GM06990 (cell line): ENCODE data around the gene UBR7.

ENCODE experiments used
- DNase-seq: peaks from one replicate; pipeline ENCODE4 v3.0.0-alpha.2; 2011; ENCODE audit not compliant: insufficient read length; ENCODE audit errors: extremely low read depth
- H3K27me3 ChIP-seq: replicated peaks from 2 replicates; pipeline ENCODE4 v1.6.0; 2011; ENCODE audit warnings: low read length; ENCODE audit not compliant: control insufficient read depth, insufficient read depth
- H3K36me3 ChIP-seq: 2 replicates; pipeline ENCODE4 v1.5.1; 2011; ENCODE audit warnings: low read length; ENCODE audit not compliant: control insufficient read depth, insufficient read depth
- H3K4me3 ChIP-seq: replicated peaks from 2 replicates; pipeline ENCODE4 v1.5.1; 2011; ENCODE audit warnings: low read depth, mild to moderate bottlenecking, control low read depth, low read length
- CTCF ChIP-seq: IDR thresholded peaks from 2 replicates; pipeline ENCODE4 v1.5.1; 2011; ENCODE audit warnings: low read length, control low read depth, mild to moderate bottlenecking, inconsistent platforms; ENCODE audit not compliant: insufficient read depth, poor library complexity, severe bottlenecking

The UBR7 gene

DNA sequence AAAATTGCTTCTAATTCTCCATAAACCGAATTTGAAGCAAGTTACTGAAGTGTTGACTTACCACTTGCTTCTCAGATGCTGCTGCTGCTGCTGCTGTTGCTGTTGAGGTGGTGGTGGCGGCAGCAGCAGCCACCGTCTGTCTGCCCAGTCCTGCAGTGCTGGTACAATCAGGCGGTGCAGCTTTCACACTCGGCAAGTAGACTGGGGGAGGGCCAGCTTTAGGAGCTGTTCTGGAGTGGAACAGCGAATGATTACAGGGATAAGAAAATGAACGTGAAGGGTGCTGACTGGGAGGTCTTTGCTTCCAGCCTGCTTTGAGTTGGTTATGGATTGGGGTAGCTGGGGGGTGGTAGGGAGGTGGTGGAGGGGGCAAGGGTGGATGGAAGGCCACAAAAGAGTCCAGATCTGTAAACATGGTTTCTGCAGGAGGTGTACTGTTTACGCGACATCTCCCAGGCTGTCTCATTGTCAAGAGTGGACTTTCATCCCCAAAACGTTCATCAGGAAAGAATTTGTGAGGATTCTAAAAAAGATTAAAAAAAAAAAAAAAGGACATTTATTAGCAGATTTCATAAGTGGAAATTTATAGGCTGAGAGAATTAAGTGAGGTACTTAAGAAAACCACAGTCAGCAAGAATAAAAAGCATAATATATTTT is 38.8 kb downstream of the UBR7 start:
- DNase-seq, result no peak
- H3K36me3 ChIP-seq, result peaks cover 18% of the 10 kb centered on the region

DNA sequence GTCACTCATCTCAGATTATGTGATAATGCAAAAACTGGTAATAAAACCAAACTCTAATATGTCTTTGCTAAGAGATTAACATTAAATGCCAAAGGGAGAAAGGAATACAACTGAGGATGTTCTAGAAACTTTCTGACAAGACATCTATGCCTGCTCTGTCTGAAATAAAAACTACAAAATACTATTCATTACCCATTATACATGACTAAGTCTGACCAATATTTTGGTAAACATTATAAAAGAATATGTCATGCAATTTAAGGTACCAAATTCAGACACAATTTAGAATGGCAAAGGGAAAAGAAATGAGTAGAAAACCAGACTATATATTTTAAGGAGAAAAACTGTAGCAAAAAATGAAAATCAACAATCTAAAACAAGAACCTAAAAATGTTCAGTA is 39.5 kb downstream of the UBR7 start:
- Histone ChIP-seq H3K36me3 (peaks cover 17% of the 10 kb centered on the region), H3K27me3 (no peaks in the 10 kb centered on the region), H3K4me3 (no peak overlapping the region)
- no peak for DNase-seq
- no peak for TF ChIP-seq CTCF

More for the DNA sequence above, 38.8 kb downstream of the UBR7 start:
- H3K4me3 ChIP-seq, result no peak overlapping the region
- H3K27me3 ChIP-seq, result no peaks in the 10 kb centered on the region
- TF ChIP-seq CTCF, result no peak

DNA sequence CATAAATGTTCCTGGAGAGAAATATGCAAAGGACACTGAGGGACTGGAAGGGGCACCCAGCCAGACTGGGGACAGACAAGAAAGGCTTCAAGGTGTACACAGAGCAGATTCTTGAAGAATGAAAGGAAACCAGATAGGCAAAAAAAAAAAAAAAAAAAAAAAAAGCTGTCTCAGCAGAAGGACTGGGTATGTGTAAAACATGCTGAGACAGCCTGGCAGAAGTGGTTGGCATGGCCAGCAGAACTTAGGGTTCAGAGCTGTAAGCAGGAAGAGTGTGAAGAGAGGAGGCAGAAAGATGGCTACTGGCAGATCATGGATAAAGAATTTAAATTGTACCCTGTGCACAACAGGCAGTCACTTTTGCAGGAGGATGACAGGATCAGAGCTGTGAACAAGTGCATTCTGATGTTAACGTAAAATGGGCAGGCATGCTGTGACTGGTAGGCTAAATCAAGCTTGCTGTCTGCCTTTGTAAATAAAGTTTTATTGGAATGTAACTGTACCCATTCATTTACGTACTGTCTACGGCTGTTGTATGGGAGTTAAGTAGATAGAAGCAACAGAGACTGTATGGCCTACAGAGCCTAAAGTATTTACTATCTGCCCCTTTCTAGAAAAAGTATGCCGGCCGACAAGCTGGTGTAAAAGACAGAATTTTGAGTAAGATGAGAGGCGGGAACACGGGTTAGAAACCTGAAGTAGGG is 42.2 kb downstream of the UBR7 start:
- no peak for DNase-seq
- peaks cover 7% of the 10 kb centered on the region for H3K36me3 ChIP-seq
- H3K27me3 ChIP-seq, result no peaks in the 10 kb centered on the region
- TF ChIP-seq CTCF, result no peak
- no peak overlapping the region for H3K4me3 ChIP-seq

DNA sequence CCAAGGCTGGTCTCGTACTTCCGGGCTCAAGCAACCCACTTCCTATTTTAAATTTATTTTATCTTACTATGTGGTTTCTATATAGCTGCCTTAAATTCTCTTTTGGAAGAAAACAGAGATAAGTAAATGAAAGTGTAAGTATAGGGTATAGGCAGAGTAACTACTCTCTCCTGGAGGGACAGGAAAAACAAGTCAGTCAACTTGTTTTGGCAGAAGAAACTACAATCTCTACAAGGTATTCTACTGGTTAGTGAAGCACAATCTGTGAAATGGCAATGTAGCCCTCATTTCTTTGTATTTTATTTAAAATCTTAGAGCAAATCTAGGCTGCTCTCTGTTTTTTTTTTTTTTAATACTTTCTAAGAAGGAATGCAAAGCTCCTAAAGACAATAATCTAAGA is 55.4 kb downstream of the UBR7 start:
- Histone ChIP-seq H3K36me3 (peaks cover 2% of the 10 kb centered on the region), H3K4me3 (no peak overlapping the region), H3K27me3 (no peaks in the 10 kb centered on the region)
- TF ChIP-seq CTCF, result no peak
- no peak for DNase-seq

DNA sequence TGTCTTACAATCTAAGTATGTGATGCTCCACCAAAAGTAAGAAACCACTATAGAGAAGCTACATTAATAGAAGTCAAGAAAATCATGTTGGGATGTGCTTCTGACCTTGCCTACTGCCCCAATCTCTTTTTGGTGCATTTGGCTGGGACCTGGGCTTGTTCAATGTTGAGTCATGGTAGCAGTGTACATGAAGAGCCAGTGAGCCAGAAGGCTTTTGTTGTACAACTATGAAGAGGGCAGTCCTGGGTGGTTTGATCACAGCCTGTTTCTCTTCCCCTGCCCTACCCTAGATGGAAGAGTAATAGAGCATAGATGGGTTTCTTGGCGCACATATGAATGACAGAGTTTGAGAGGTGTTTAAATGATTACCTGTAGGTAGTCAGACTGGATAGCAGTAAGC is 56.4 kb downstream of the UBR7 start:
- TF ChIP-seq CTCF, result no peak
- H3K4me3 ChIP-seq, result no peak overlapping the region
- H3K27me3 ChIP-seq, result no peaks in the 10 kb centered on the region
- peaks cover 2% of the 10 kb centered on the region for H3K36me3 ChIP-seq
- DNase-seq, result no peak

- H3K27me3 ChIP-seq, result no peaks in the 10 kb centered on the region
- H3K4me3 ChIP-seq, result no peak overlapping the region
- H3K36me3 ChIP-seq, result peaks cover 2% of the 10 kb centered on the region
- no peak for DNase-seq
- no peak for TF ChIP-seq CTCF
These were observed 59.1 kb downstream of the UBR7 start for GRCh38 chr14:93266127-93266526.
